ENCODE data around the gene PSG7. TPM values are rescaled to one million over a fixed set of nuclear protein-coding genes. Genes with fewer than 3 reads are reported as not detected.

The PSG7 gene
- not detected for total RNA-seq

DNA sequence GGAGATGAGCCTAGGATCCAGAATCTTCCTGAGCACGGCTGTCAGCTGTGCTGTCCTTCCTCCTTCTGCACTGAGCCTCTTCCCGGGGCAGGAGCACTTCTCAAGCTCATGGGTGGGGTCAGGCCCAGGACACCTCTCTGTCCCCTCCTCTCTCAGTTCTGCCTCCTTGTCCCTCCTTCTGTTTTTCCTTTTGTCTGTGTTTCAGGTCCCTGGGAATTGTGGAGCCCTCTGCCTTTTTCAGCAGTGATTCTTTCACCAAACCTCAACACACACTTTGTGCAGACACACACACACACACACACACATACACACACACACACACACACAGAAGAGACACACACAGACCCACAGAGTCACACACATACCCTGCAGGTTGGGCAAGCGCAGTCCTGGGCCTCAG, at the start of gene PSG7:
TSS of gene PSG7 (minus strand) at position 101 of the 400 bp plus-strand sequence. CDS start 131 bp downstream, outside the sequence.

GRCh38 chr19:42917634-42918033, 19.4 kb downstream of the PSG7 start, which contains the start of gene PSG6:
TSS of gene PSG6 (minus strand) at chr19:42917894. CDS start at chr19:42917792, 102 bp downstream.

GRCh38 chr19:42879613-42880012, 57.4 kb downstream of the PSG7 start, which contains the start of gene PSG1:
TSS of gene PSG1 (minus strand) at chr19:42879713. CDS start at chr19:42879581, 132 bp downstream.

Other genes starting within 250 kb of the PSG7 start
- not detected for gene PSG3, start 196.7 kb downstream of the PSG7 start, total RNA-seq
- gene PSG8, start 171.5 kb downstream of the PSG7 start, total RNA-seq: not detected
- not detected for gene PSG1, start 57.5 kb downstream of the PSG7 start, total RNA-seq
- not detected for gene PSG6, start 19.3 kb downstream of the PSG7 start, total RNA-seq
- gene PSG11, start 89.3 kb upstream of the PSG7 start, total RNA-seq: not detected
- gene PSG2, start 145.5 kb upstream of the PSG7 start, total RNA-seq: not detected
- gene PSG5, start 249.3 kb upstream of the PSG7 start, total RNA-seq: not detected